ENCODE results near the gene RALGPS2. TPM values are rescaled to one million over a fixed set of nuclear protein-coding genes. Genes with fewer than 3 reads are reported as not detected.

RALGPS2 gene
- total RNA-seq, 1 experiment from 2014 or later = 13.3 TPM

- CTCF ChIA-PET = interaction anchor here (0.9 to 2.1 kb wide), 4 partner anchors 9 to 76 kb away, joined by 3 to 10 read pairs (median 4); no protein-coding TSS in a partner anchor
- Mint-ChIP-seq H3K4me1 (ENCODE audit: insufficient read depth, unreplicated experiment) (peaks cover 1% of the 10 kb centered on the region), H3K27ac (ENCODE audit: low read depth, unreplicated experiment) (no peak overlapping the region), H3K9me3 (ENCODE audit: unreplicated experiment) (no peaks in the 10 kb centered on the region), H3K36me3 (ENCODE audit: insufficient read depth, unreplicated experiment) (peaks cover 5% of the 10 kb centered on the region), H3K27me3 (ENCODE audit: insufficient read depth, unreplicated experiment) (no peaks in the 10 kb centered on the region), H3K4me3 (ENCODE audit: unreplicated experiment) (no peak overlapping the region)
- POLR2A ChIA-PET = no interaction called here
- no peak for DNase-seq (ENCODE audit: unreplicated experiment)
- no peak for TF ChIP-seq CTCF (IDR thresholded peaks at IDR 0.05; ENCODE audit: unreplicated experiment)
- BruUV-seq (replicated peaks) = no TSS peak
- intact Hi-C loops (cut with micrococcal nuclease) = no loop called here
Observed at GRCh38 chr1:178927003-178927402, 202.0 kb downstream of the RALGPS2 start.

- no peak for TF ChIP-seq CTCF (IDR thresholded peaks at IDR 0.05; ENCODE audit: unreplicated experiment)
- intact Hi-C loops (cut with micrococcal nuclease) = no loop called here
- H3K36me3 Mint-ChIP-seq (ENCODE audit: insufficient read depth, unreplicated experiment) = peaks cover 5% of the 10 kb centered on the region
- no peaks in the 10 kb centered on the region for H3K27me3 Mint-ChIP-seq (ENCODE audit: insufficient read depth, unreplicated experiment)
- no TSS peak for BruUV-seq (replicated peaks)
- H3K27ac Mint-ChIP-seq (ENCODE audit: low read depth, unreplicated experiment) = no peak overlapping the region
- H3K4me1 Mint-ChIP-seq (ENCODE audit: insufficient read depth, unreplicated experiment) = peaks cover 4% of the 10 kb centered on the region
- CTCF ChIA-PET = interaction anchor here (0.6 to 0.9 kb wide), 3 partner anchors 26 to 72 kb away, joined by 3 to 4 read pairs (median 4); no protein-coding TSS in a partner anchor
- POLR2A ChIA-PET = no interaction called here
- no peaks in the 10 kb centered on the region for H3K9me3 Mint-ChIP-seq (ENCODE audit: unreplicated experiment)
- H3K4me3 Mint-ChIP-seq (ENCODE audit: unreplicated experiment) = no peak overlapping the region
- DNase-seq (ENCODE audit: unreplicated experiment) = no peak
Observed at GRCh38 chr1:178928041-178928440, 203.0 kb downstream of the RALGPS2 start.

- peaks cover 4% of the 10 kb centered on the region for H3K4me1 Mint-ChIP-seq (ENCODE audit: insufficient read depth, unreplicated experiment)
- no peak overlapping the region for H3K27ac Mint-ChIP-seq (ENCODE audit: low read depth, unreplicated experiment)
- no peaks in the 10 kb centered on the region for H3K9me3 Mint-ChIP-seq (ENCODE audit: unreplicated experiment)
- DNase-seq (ENCODE audit: unreplicated experiment) = no peak
- POLR2A ChIA-PET = interaction anchor here (0.6 to 1.0 kb wide), 3 partner anchors 22 to 119 kb away, joined by 3 to 5 read pairs (median 3); no protein-coding TSS in a partner anchor
- H3K36me3 Mint-ChIP-seq (ENCODE audit: insufficient read depth, unreplicated experiment) = peaks cover 5% of the 10 kb centered on the region
- intact Hi-C loops (cut with micrococcal nuclease) = no loop called here
- no peak for TF ChIP-seq CTCF (IDR thresholded peaks at IDR 0.05; ENCODE audit: unreplicated experiment)
- no peaks in the 10 kb centered on the region for H3K27me3 Mint-ChIP-seq (ENCODE audit: insufficient read depth, unreplicated experiment)
- H3K4me3 Mint-ChIP-seq (ENCODE audit: unreplicated experiment) = no peak overlapping the region
- CTCF ChIA-PET = interaction anchor here (0.6 to 0.8 kb wide), 3 partner anchors 25 to 116 kb away, joined by 3 to 4 read pairs (median 4); no protein-coding TSS in a partner anchor
- BruUV-seq (replicated peaks) = no TSS peak
Observed at GRCh38 chr1:178928976-178929375, 203.9 kb downstream of the RALGPS2 start.

GRCh38 chr1:178931858-178932551 lies 207.0 kb downstream of the RALGPS2 start:
- Mint-ChIP-seq H3K9me3 (ENCODE audit: unreplicated experiment) (no peaks in the 10 kb centered on the region), H3K4me1 (ENCODE audit: insufficient read depth, unreplicated experiment) (peaks cover 4% of the 10 kb centered on the region), H3K27ac (ENCODE audit: low read depth, unreplicated experiment) (peak overlapping the region; percentile 55), H3K36me3 (ENCODE audit: insufficient read depth, unreplicated experiment) (peaks cover 5% of the 10 kb centered on the region), H3K27me3 (ENCODE audit: insufficient read depth, unreplicated experiment) (no peaks in the 10 kb centered on the region), H3K4me3 (ENCODE audit: unreplicated experiment) (no peak overlapping the region)
- intact Hi-C loops (cut with micrococcal nuclease) = no loop called here
- POLR2A ChIA-PET = interaction anchor here (0.6 to 1.7 kb wide), 8 partner anchors 10 to 240 kb away, joined by 3 to 6 read pairs (median 3); partner anchors contain the start of gene RALGPS2
- BruUV-seq (replicated peaks) = no TSS peak
- no peak for TF ChIP-seq CTCF (IDR thresholded peaks at IDR 0.05; ENCODE audit: unreplicated experiment)
- DNase-seq (ENCODE audit: unreplicated experiment) = peak; percentile 52
- CTCF ChIA-PET = interaction anchor here (0.7 to 2.7 kb wide), 4 partner anchors 19 to 71 kb away, joined by 3 to 16 read pairs (median 4); no protein-coding TSS in a partner anchor

Measured in MCF 10A (cell line).